KOPT-K1 (cell line): ENCODE data around the gene MTHFD1L.
"Not testable (repeated sequence)": the region's sequence is repeated elsewhere in the genome, so short reads cannot be mapped to it uniquely, and the experiment has no call there.

Experiments
- H3K27ac ChIP-seq: fragments of 200-600 bp; sonication (generic); 2 replicates; pipeline ENCODE4 v1.5.1; 2016; ENCODE audit warnings: antibody characterized with exemption, mild to moderate bottlenecking, low read depth, low read length; ENCODE audit not compliant: poor library complexity, severe bottlenecking
- H3K36me3 ChIP-seq: fragments of 200-600 bp; sonication (generic); 2 replicates; pipeline ENCODE4 v1.5.1; 2017; ENCODE audit warnings: antibody characterized with exemption, mild to moderate bottlenecking, low read length, moderate library complexity; ENCODE audit not compliant: insufficient read depth
- H3K9me3 ChIP-seq: fragments of 200-600 bp; sonication (generic); 2 replicates; pipeline ENCODE4 v1.5.1; 2017; ENCODE audit warnings: antibody characterized with exemption, low read length, mild to moderate bottlenecking; ENCODE audit not compliant: insufficient read depth, poor library complexity, severe bottlenecking

MTHFD1L gene

DNA sequence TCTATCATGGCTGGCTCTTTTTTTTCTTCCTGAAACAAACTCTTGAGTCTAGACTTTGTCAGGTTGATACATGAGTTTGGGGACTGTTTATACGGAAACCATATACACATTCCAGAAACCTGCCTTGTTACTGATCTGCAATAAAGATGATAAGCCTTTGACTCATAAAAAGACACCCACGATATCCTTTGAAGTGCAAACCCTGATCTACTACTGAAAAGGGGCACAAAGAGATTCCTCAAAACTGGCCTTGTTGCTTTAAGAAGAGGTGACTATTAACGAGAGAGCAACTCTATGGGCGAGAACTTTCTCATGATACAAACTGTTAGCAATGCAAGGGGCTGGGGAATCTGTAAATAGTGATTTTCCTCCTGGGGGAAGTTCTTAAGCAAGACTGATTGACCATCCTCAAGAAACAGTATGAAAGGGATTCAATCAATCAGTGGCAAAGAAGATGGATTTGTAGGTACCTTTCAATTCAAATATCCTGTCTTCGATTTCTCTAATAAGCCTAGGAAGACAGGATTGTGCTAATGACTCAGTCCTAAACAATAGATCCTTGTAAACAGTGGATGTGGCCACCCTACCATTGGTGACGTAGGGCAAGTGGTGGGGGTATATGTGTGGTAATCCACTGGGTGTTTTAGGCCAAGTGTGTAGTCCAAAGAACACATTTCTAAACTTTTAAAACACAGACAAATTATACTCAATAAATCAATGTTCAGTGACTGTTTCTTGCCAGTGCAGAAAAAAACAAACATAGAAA, 260.3 kb downstream of the MTHFD1L start:
- not testable (repeated sequence) for H3K9me3 ChIP-seq, H3K36me3 ChIP-seq, H3K27ac ChIP-seq

GRCh38 chr6:151126417-151126724, 260.9 kb downstream of the MTHFD1L start:
- H3K27ac ChIP-seq, H3K36me3 ChIP-seq, H3K9me3 ChIP-seq: not testable (repeated sequence)

DNA sequence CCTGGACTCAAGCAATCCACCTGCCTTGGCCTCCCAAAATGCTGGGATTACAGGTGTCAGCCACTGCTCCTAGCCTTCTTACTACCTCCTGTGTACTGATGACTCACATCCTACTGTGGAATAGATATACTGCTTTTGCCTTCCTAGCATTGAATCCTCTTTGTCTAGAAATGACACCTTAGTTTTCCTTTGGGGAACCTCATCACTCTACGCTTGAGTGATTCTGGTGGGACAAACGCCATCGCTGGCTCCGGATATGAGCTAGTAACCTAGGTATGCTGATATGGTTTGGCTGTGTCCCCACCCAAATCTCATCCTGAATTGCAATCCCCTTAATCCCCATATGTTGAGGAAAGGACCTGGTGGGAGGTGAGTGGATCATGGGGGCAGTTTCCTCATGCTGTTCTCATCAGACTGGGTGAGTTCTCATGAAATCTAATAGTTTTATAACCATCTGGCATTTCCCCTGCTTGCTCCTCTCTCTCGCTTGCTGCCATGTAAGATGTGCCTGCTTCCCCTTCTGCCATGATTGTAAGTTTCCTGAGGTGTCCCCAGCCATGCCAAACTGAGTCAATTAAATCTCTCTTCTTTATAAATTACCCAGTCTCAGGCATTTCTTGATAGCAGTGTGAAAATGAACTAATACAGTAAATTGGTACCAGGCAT, 261.8 kb downstream of the MTHFD1L start:
- not testable (repeated sequence) for H3K36me3 ChIP-seq, H3K9me3 ChIP-seq, H3K27ac ChIP-seq

- no peaks in the 10 kb centered on the region for H3K9me3 ChIP-seq
- no peak overlapping the region for H3K27ac ChIP-seq
- H3K36me3 ChIP-seq = no peaks in the 10 kb centered on the region
These were observed 263.4 kb downstream of the MTHFD1L start for GRCh38 chr6:151128763-151129370.

GRCh38 chr6:151130329-151130728, 264.8 kb downstream of the MTHFD1L start:
- Histone ChIP-seq H3K9me3 (no peaks in the 10 kb centered on the region), H3K36me3 (no peaks in the 10 kb centered on the region), H3K27ac (no peak overlapping the region)

GRCh38 chr6:151131324-151132007, 266.0 kb downstream of the MTHFD1L start:
- no peaks in the 10 kb centered on the region for H3K9me3 ChIP-seq
- no peak overlapping the region for H3K27ac ChIP-seq

DNA sequence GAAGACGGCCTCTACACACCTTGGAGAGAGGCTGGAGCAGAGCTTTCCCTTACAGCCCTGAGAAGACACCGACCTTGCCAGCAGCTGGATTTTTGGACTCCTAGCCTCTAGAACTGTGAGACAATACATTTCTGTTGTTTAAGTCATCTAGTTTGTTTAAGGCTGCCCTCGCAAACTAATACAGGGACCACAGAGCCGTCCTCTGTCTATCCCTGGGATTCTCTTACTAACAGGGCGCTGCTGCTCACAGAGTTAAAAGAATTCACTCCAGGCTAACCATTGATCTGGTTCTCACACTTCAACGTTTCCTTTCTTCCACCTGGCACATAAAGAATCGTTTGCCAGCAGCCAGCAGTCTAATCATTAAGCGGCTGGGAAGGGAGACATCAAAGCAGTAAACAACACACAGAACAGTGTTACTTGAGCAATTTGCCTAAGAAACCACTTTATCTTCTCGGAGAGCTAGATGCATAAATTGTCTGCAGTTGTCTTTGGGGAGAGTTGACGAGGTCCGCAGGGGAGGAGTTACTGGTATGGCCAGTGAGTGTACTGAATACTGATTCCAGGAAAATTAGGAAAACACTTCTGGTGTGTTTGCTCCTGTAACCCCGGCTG, 270.7 kb downstream of the MTHFD1L start:
- Histone ChIP-seq H3K9me3 (no peaks in the 10 kb centered on the region), H3K27ac (no peak overlapping the region), H3K36me3 (no peaks in the 10 kb centered on the region)

More at GRCh38 chr6:151131324-151132007, 266.0 kb downstream of the MTHFD1L start:
- no peaks in the 10 kb centered on the region for H3K36me3 ChIP-seq

GRCh38 chr6:151137542-151137941, 272.0 kb downstream of the MTHFD1L start:
- H3K27ac ChIP-seq = no peak overlapping the region
- no peaks in the 10 kb centered on the region for H3K9me3 ChIP-seq
- H3K36me3 ChIP-seq = no peaks in the 10 kb centered on the region

DNA sequence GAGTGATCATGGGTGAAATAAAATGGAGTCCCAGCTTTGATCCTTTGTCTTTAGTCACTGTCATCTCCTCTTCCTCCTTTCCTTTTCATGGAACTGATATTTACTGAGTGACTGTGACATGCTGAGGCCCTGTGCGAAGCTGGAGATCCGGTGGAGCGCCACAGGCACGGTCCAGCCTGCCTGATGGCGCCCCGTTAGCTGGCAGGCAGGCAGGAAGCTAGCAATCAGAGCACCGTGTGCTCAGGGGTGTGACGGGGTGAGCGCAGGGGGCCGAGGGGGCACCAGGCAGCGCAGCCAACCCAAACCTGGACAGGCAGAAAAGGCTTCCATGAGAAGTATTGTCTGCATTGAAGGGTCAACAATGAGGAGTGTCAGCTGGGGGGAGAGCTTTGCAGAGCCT, 274.0 kb downstream of the MTHFD1L start:
- no peaks in the 10 kb centered on the region for H3K36me3 ChIP-seq
- H3K27ac ChIP-seq = no peak overlapping the region
- no peaks in the 10 kb centered on the region for H3K9me3 ChIP-seq

- Histone ChIP-seq H3K27ac (no peak overlapping the region), H3K9me3 (no peaks in the 10 kb centered on the region), H3K36me3 (no peaks in the 10 kb centered on the region)
These were observed 275.3 kb downstream of the MTHFD1L start for GRCh38 chr6:151140767-151141166.

- H3K36me3 ChIP-seq = no peaks in the 10 kb centered on the region
- no peaks in the 10 kb centered on the region for H3K9me3 ChIP-seq
- no peak overlapping the region for H3K27ac ChIP-seq
These were observed 276.2 kb downstream of the MTHFD1L start for GRCh38 chr6:151141685-151142084.

GRCh38 chr6:151142676-151143075, 277.2 kb downstream of the MTHFD1L start:
- no peak overlapping the region for H3K27ac ChIP-seq
- no peaks in the 10 kb centered on the region for H3K9me3 ChIP-seq
- no peaks in the 10 kb centered on the region for H3K36me3 ChIP-seq

DNA sequence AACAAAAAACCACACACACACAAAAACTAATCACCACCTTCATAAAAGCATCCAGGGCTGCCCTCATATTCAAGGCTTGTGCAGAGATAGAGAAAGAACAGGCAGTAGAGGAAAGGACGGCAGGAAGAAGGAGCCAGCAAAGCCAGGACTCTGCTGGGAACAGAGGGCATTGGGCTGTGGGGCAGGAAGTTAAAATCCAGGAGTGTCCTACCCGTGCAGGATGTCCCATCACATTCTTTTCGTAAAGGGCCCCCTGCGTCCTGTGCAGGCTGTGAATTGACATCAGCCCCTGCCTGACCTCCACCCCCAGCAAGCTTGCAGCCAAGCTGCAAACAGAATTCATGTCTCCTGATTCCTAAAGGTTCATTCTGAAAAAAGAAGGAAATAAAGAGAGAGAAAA, 277.8 kb downstream of the MTHFD1L start:
- Histone ChIP-seq H3K27ac (no peak overlapping the region), H3K36me3 (no peaks in the 10 kb centered on the region), H3K9me3 (no peaks in the 10 kb centered on the region)

GRCh38 chr6:151143806-151144205, 278.3 kb downstream of the MTHFD1L start:
- Histone ChIP-seq H3K9me3 (no peaks in the 10 kb centered on the region), H3K36me3 (no peaks in the 10 kb centered on the region), H3K27ac (no peak overlapping the region)
